ENCODE data around the gene SLC35G3. TPM values are rescaled to one million over a fixed set of nuclear protein-coding genes. Genes with fewer than 3 reads are reported as not detected.
A peak's percentile ranks its signal among the peaks of the same experiment; 100 is the strongest.
"Not testable (repeated sequence)": the region's sequence is repeated elsewhere in the genome, so short reads cannot be mapped to it uniquely, and the experiment has no call there.

The SLC35G3 gene
- total RNA-seq (not detected), polyA plus RNA-seq (under 1 TPM in 1 of 2 donors, not detected in 1; 0.04 TPM)
- long read RNA-seq, donor 1, partial matches to known transcripts, result 0 of 1 reads
- long read RNA-seq, donor 1, other reads (novel, unspliced or antisense), result 0 of 1 reads
- long read RNA-seq, donor 2, result 0 reads
- long read RNA-seq, donor 3, result 0 reads
- long read RNA-seq, donor 4, result 0 reads
- long read RNA-seq, donor 5, result 0 reads

DNA sequence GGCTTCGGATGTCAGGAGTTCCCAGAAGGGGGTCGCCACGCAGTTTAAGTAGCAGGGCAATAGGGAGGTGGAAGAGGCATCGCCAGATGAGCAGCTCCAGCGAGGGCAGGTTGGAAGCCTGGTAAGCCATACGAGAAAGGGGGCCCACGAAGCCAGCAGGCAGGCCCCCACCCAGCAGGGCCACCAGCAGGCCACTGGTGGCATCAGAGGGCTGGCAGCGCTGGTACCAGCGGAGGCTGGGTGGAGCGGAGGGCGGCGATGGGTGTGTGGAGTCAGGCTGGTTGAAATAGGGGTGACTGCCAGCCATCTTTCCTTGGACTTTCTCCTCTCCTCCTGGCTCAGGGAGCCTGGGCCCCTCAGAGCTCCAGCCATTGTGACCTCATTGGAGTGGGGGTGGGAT lies at the start of gene SLC35G3:
TSS of gene SLC35G3 (minus strand) at position 393 of the 400 bp plus-strand sequence. CDS start at position 307, 86 bp downstream.
- not testable (repeated sequence) for H3K27me3 ChIP-seq (ENCODE audit: control insufficient read depth in 3 of 3, insufficient read depth in 3 of 3, low read length in 2 of 3); H3K36me3 ChIP-seq (ENCODE audit: control insufficient read depth in 4 of 4, insufficient read depth in 4 of 4, low read length in 4 of 4); H3K4me3 ChIP-seq; H3K9me3 ChIP-seq (ENCODE audit: control insufficient read depth in 4 of 4, insufficient read depth in 3 of 4, low read length in 3 of 4); H3K9ac ChIP-seq (ENCODE audit: insufficient read depth in 1 of 2, low read length in 2 of 2); H3K4me1 ChIP-seq (ENCODE audit: control insufficient read depth in 5 of 5, insufficient read depth in 5 of 5, low read length in 5 of 5); ATAC-seq (ENCODE audit: insufficient read depth, low FRiP score); H3K27ac ChIP-seq (ENCODE audit: low read depth in 1 of 2, low read length in 1 of 2); DNase-seq
- WGBS, 2 donors, result 94 to 97% methylated on average over 12 of the region's 12 CpGs

DNA sequence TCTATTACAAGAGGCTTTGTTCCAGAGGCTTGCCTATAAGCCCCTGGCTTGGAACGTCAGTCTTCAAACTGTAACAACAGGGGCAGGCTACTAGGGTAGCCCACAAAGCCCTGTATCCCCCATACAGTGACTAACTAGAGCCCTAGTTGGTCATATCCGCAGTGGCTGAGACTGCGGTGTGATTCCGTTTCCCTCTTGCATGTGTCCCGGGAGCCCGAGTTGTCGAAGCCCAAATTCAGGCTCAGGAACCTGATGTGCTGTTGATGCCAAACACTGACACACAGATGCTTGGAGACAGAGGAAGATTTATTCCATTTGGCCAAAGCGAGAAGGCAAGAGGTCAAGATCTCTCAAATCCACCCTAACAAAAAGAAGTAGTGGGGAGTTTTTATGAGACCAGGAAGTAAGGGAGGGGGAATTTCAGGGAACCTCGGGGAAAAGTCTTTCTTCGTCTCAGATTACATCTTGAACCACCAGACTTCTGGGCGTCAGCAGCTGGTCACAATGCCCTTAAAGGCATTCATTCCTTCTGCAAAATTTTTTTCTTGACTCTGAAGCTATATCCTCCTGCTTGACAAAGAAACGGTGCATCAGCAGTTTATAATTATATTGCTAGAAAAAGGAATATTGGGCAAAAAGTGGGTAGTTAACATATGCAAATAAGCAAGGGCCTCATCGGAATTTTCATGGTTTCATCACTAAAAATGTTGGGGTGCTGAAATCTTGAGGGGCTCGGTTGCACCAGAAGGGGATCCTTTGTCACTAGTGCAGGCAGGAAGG lies 49.6 kb upstream of the SLC35G3 start:
- peaks cover 0 to 29% (median 6%) of the 10 kb centered on the region in 5 donors for H3K4me1 ChIP-seq (ENCODE audit: control insufficient read depth in 5 of 5, insufficient read depth in 5 of 5, low read length in 5 of 5)
- TF ChIP-seq, protein P1, sequence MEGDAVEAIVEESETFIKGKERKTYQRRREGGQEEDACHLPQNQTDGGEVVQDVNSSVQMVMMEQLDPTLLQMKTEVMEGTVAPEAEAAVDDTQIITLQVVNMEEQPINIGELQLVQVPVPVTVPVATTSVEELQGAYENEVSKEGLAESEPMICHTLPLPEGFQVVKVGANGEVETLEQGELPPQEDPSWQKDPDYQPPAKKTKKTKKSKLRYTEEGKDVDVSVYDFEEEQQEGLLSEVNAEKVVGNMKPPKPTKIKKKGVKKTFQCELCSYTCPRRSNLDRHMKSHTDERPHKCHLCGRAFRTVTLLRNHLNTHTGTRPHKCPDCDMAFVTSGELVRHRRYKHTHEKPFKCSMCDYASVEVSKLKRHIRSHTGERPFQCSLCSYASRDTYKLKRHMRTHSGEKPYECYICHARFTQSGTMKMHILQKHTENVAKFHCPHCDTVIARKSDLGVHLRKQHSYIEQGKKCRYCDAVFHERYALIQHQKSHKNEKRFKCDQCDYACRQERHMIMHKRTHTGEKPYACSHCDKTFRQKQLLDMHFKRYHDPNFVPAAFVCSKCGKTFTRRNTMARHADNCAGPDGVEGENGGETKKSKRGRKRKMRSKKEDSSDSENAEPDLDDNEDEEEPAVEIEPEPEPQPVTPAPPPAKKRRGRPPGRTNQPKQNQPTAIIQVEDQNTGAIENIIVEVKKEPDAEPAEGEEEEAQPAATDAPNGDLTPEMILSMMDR (IDR thresholded peaks at IDR 0.05; ENCODE audit: control extremely low read depth, extremely low read depth), result no peak
- peak; percentile 65 to 85 (median 82) for DNase-seq
- H3K9ac ChIP-seq (ENCODE audit: insufficient read depth in 1 of 2, low read length in 2 of 2), result peak overlapping the region; percentile 75 to 93
- peak overlapping the region; percentile 85 to 92 for H3K27ac ChIP-seq (ENCODE audit: low read depth in 1 of 2, low read length in 1 of 2)
- 3 to 5% methylated on average over 14 of the region's 14 CpGs for WGBS, 2 donors
- H3K27me3 ChIP-seq (ENCODE audit: control insufficient read depth in 3 of 3, insufficient read depth in 3 of 3, low read length in 2 of 3), result no peaks in the 10 kb centered on the region
- peaks cover 0 to 7% (median 2%) of the 10 kb centered on the region in 4 donors for H3K36me3 ChIP-seq (ENCODE audit: control insufficient read depth in 4 of 4, insufficient read depth in 4 of 4, low read length in 4 of 4)
- ATAC-seq (ENCODE audit: insufficient read depth, low FRiP score), result no peak
- peak overlapping the region; percentile 62 for H3K4me3 ChIP-seq
- no peaks in the 10 kb centered on the region for H3K9me3 ChIP-seq (ENCODE audit: control insufficient read depth in 4 of 4, insufficient read depth in 3 of 4, low read length in 3 of 4)

GRCh38 chr17:35242805-35243560 lies 48.8 kb upstream of the SLC35G3 start, which contains the start of gene SLFN5:
TSS of gene SLFN5 (plus strand) at chr17:35243072. CDS start at chr17:35258691, 15,619 bp downstream.
- peak within 1 kb of the TSS; percentile 75 to 93 for H3K9ac ChIP-seq (ENCODE audit: insufficient read depth in 1 of 2, low read length in 2 of 2)
- H3K36me3 ChIP-seq (ENCODE audit: control insufficient read depth in 4 of 4, insufficient read depth in 4 of 4, low read length in 4 of 4), result peaks cover 0 to 7% (median 2%) of the 10 kb centered on the region in 4 donors
- peak within 1 kb of the TSS; percentile 72 for H3K4me3 ChIP-seq
- H3K9me3 ChIP-seq (ENCODE audit: control insufficient read depth in 4 of 4, insufficient read depth in 3 of 4, low read length in 3 of 4), result no peaks in the 10 kb centered on the region
- H3K27ac ChIP-seq (ENCODE audit: low read depth in 1 of 2, low read length in 1 of 2), result peak within 1 kb of the TSS; percentile 94 to 98
- WGBS, 2 donors, result 0% methylated on average over 44 of the region's 44 CpGs
- H3K27me3 ChIP-seq (ENCODE audit: control insufficient read depth in 3 of 3, insufficient read depth in 3 of 3, low read length in 2 of 3), result no peaks in the 10 kb centered on the region
- peak; percentile 93 to 96 (median 95) for DNase-seq
- H3K4me1 ChIP-seq (ENCODE audit: control insufficient read depth in 5 of 5, insufficient read depth in 5 of 5, low read length in 5 of 5), result peaks cover 0 to 29% (median 6%) of the 10 kb centered on the region in 5 donors
- peak; percentile 90 for ATAC-seq (ENCODE audit: insufficient read depth, low FRiP score)
- TF ChIP-seq, protein P1 (IDR thresholded peaks at IDR 0.05; ENCODE audit: control extremely low read depth, extremely low read depth), result no peak
